ENCODE data around the gene CCDC80.
A peak's percentile ranks its signal among the peaks of the same experiment; 100 is the strongest.

CCDC80 gene, protein sequence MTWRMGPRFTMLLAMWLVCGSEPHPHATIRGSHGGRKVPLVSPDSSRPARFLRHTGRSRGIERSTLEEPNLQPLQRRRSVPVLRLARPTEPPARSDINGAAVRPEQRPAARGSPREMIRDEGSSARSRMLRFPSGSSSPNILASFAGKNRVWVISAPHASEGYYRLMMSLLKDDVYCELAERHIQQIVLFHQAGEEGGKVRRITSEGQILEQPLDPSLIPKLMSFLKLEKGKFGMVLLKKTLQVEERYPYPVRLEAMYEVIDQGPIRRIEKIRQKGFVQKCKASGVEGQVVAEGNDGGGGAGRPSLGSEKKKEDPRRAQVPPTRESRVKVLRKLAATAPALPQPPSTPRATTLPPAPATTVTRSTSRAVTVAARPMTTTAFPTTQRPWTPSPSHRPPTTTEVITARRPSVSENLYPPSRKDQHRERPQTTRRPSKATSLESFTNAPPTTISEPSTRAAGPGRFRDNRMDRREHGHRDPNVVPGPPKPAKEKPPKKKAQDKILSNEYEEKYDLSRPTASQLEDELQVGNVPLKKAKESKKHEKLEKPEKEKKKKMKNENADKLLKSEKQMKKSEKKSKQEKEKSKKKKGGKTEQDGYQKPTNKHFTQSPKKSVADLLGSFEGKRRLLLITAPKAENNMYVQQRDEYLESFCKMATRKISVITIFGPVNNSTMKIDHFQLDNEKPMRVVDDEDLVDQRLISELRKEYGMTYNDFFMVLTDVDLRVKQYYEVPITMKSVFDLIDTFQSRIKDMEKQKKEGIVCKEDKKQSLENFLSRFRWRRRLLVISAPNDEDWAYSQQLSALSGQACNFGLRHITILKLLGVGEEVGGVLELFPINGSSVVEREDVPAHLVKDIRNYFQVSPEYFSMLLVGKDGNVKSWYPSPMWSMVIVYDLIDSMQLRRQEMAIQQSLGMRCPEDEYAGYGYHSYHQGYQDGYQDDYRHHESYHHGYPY

GRCh38 chr3:112640930-112641801 is at the start of gene CCDC80:
TSS of gene CCDC80 (minus strand) at chr3:112641143. CDS start at chr3:112639905, 1,238 bp downstream.
- no peak for FAIRE-seq
- no peak for DNase-seq (ENCODE audit: insufficient read length, low spot score)

DNA sequence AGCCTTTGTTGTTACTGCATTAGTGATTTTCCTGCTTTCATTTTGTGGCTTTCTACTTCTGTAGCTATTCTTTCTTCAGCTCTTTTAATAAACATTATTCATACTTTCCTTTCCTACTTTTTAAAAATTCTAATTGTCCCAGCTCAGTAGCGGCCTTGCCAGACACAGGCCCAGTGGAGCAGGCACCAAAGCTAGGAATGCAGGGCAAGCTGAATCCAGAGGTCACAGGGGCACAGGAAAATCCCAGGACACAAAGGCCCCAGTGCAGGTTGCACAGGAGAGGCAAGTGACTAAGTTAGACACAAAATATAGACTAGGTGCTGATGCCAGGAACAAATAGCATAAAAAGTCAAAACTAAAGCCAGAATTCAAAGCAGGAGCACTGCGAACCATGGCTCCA is 49.0 kb upstream of the CCDC80 start:
- FAIRE-seq: no peak
- DNase-seq (ENCODE audit: insufficient read length, low spot score): no peak

DNA sequence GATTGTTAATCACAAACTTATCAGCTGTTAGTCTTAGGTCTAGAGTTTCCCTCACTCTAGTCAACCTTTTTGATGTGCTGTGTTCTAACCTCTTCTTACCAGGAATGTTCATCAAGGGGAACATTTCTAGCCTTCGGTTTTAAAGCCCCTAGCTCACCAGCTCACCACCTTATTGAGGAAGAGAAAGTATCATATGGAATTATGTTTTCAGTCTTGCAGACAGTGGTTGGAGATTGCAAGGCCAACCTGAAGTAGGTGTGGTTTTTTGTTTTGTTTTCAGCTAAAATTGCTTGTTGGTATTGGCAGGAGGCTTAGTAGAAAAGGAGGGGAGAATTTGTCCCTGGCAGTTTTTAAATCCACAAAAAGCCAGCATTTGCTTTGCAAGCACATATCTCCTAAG is 48.4 kb upstream of the CCDC80 start:
- FAIRE-seq (no peak), DNase-seq (ENCODE audit: insufficient read length, low spot score) (no peak)

- DNase-seq (ENCODE audit: insufficient read length, low spot score): no peak
- no peak for FAIRE-seq
Measured at GRCh38 chr3:112688819-112689218, 47.9 kb upstream of the CCDC80 start.

- DNase-seq (ENCODE audit: insufficient read length, low spot score): no peak
- FAIRE-seq: no peak
Measured at GRCh38 chr3:112688085-112688769, 47.3 kb upstream of the CCDC80 start.

DNA sequence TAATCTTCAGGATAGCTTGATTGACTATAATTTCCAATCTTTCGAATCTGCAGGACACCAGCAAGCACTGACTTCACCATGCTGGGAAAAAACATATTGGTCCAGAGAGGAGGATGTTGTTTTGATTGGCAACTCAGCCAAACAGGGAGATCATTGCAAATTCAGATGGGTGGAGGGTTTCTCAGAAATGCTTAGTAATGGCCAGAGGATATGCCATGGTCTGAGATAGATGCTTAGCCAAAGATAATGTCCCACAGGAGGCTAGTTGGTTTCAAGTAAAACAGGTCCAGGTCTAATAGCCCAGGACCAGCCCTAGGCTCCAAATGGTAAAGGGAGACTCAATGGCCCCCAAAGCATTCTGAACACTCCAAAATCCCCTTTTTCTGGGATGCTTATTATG is 46.7 kb upstream of the CCDC80 start:
- DNase-seq (ENCODE audit: insufficient read length, low spot score): no peak

GRCh38 chr3:112687211-112687610 is 46.3 kb upstream of the CCDC80 start:
- no peak for FAIRE-seq
- DNase-seq (ENCODE audit: insufficient read length, low spot score): no peak

More for the DNA sequence above, 46.7 kb upstream of the CCDC80 start:
- FAIRE-seq: no peak

GRCh38 chr3:112685956-112686799 is 45.2 kb upstream of the CCDC80 start:
- FAIRE-seq (no peak), DNase-seq (ENCODE audit: insufficient read length, low spot score) (no peak)

DNA sequence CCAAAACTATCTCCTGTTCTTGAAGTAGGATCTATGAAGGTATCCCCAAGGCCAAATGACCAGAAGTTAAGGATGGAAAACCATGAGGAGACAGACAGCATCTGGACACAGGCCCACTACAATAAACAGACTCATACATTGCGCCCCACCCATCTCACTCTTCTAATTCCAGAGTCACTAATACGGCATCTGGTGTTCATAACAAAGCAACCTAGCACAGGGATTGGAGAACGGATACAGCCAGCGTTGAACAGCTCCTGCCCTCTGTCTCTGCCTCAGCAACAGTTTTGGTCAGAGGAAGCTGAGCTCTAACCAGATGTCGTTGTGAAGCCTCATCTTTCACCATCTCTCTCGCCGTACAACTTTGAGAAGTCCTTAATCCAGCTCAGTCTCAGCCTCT is 44.5 kb upstream of the CCDC80 start:
- DNase-seq (ENCODE audit: insufficient read length, low spot score) (no peak), FAIRE-seq (no peak)

GRCh38 chr3:112682361-112682760 is 41.4 kb upstream of the CCDC80 start:
- no peak for DNase-seq (ENCODE audit: insufficient read length, low spot score)
- FAIRE-seq: no peak

DNA sequence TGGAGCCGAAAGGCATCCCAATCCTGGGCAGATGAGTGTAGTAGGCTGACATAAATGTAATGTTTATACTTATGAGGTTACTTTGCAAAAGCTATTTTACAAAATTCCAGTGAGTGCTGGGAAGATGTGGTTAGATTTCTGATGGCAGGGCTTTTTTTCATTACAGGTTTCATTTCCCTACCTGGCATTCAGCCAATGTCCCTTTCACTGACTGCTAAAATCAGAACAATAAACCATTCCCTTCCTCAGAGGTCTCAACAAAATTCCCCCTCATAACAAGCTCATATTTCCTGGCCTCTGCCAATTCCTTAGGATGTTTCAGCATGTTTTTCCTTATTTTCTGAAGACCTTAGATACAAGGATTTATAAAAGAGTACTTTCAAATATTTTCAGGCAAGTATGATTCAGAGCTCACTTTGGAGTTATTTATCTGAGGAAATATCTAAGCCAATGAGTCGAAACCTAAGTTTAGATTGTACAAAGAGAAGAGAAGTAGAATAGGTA is 40.9 kb upstream of the CCDC80 start:
- DNase-seq (ENCODE audit: insufficient read length, low spot score) (no peak), FAIRE-seq (no peak)

DNA sequence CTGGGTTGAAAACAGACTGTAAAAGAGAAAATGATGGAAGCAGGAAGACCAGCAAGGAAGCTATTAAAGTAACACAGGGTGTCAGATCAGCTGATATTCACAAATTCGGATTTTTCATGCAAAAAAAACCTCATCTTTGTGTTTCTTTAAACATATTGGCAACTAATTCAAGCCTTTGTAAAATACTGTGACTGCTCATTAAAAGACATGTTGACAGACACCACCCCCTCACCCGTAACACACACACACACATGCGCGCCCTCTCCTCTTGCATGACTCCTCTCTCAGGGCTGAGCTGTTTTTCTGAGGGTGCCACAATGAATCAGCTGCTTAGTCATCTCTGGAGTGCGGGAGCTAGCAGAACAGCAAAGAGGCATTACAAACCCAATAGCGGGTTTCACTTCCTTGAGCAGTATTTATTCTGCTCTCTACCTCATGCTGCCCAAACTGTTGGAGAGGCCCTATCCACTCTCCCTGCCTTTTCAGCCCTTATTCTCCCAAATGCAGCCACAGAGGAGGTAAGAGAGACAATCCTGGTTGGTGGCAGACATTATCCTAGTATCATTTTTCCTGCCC is 35.8 kb upstream of the CCDC80 start:
- DNase-seq (ENCODE audit: insufficient read length, low spot score) (peak; percentile 65), FAIRE-seq (peak; percentile 100)

DNA sequence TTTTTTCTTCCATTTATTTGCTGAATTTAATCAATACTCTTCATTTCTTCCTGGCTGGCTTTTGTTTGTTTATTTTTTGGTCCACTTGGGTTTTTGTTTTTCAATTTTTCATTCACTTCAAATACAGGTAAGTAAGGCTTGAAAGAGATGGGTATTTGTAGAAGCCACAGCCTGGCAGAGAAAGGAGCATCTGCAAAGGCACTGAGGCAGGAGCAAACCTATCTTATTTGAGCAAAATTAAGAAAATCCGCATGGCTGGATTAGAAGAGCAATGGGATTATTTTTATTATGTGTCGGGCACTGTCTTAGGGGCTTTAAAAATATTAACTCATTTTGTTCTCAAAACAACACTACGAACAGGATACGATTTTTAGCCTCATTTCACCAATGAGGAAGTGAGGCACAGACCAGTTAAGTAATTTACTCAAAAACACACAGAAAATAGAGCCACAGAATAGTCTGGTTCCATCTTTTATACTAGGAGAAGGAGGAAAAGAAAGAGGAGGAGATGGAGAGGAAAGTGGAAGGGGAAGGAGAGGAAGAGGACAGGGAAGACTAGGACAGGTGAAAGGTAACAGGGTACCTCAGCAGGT is 35.1 kb upstream of the CCDC80 start:
- DNase-seq (ENCODE audit: insufficient read length, low spot score) (no peak), FAIRE-seq (no peak)

- FAIRE-seq (no peak), DNase-seq (ENCODE audit: insufficient read length, low spot score) (no peak)
Measured at GRCh38 chr3:112675349-112675748, 34.4 kb upstream of the CCDC80 start.

GRCh38 chr3:112672716-112673541 is 32.0 kb upstream of the CCDC80 start:
- FAIRE-seq: no peak
- DNase-seq (ENCODE audit: insufficient read length, low spot score): no peak

- no peak for DNase-seq (ENCODE audit: insufficient read length, low spot score)
- no peak for FAIRE-seq
Measured at GRCh38 chr3:112671930-112672715, 31.2 kb upstream of the CCDC80 start.

- FAIRE-seq: no peak
- DNase-seq (ENCODE audit: insufficient read length, low spot score): no peak
Measured at GRCh38 chr3:112670824-112671223, 29.9 kb upstream of the CCDC80 start.

Measured in GM19239 (cell line).